ENCODE measurements around the gene FOXD3.
"Not testable (repeated sequence)": the region's sequence is repeated elsewhere in the genome, so short reads cannot be mapped to it uniquely, and the experiment has no call there.

Gene FOXD3

DNA sequence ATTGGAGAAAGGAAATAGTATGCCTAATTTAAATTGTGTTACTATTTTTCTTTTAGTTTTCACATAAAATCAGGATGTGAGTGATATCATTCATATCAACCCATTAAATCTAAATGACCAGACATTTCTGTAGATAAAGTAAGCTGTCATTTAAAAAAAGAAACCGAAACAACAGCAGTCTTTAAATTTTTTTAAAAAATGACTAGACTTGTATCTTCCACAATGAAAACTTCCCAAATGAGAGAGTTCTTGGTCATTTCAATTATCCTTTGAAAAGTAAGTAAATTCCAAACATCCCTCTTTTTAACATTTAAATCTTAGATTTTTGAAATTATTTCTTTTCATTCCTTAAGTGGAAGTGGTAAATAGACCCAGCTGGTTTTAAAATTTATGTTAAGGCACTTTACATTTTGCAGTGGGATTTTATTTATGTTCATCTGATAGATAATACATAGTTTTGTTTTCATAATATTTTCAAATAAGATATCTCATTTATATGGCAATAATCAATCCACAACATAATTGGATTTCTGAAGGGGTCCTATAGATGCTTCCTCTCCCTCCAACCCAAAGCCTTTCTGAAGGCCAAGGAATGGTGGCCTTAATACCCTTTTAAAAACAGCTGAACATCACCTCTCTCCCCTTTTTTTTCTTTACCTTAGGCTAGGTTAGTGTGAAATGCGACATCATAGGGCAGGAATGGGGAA lies 3.1 kb downstream of the FOXD3 start:
- Mint-ChIP-seq H3K36me3 (peaks cover 20 to 26% of the 10 kb centered on the region in 2 donors), H3K9me3 (peaks cover 7 to 17% of the 10 kb centered on the region in 2 donors), H3K27me3 (peaks cover 54 to 67% of the 10 kb centered on the region in 2 donors), H3K4me3 (no peak overlapping the region), H3K27ac (peak overlapping the region; percentile 62), H3K4me1 (peaks cover 23 to 49% of the 10 kb centered on the region in 2 donors)
- DNase-seq (no peak), ATAC-seq (replicated peaks) (no peak)

DNA sequence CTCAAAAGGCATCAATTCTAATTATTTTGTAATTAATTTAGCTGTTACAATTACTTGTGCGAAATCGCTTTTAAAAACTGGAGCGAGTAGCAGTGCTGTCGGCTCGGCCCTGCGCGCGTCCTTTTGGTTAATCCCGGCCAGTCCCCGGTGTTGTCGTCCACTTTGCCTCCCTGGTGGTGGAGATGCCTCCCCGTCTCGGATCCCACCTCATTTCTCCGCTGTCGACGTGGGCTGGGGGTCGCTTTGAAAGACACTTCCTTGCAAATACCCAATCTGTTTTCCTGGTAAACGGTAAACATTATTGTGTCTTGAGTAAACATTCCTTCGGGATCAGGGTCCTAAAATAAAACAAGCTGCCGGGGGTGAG lies 3.7 kb downstream of the FOXD3 start:
- peaks cover 57 to 67% of the 10 kb centered on the region in 2 donors for H3K27me3 Mint-ChIP-seq
- no peak for DNase-seq
- peaks cover 7 to 15% of the 10 kb centered on the region in 2 donors for H3K9me3 Mint-ChIP-seq
- H3K36me3 Mint-ChIP-seq: peaks cover 22 to 30% of the 10 kb centered on the region in 2 donors
- H3K27ac Mint-ChIP-seq: peak overlapping the region; percentile 87
- no peak for ATAC-seq (replicated peaks)
- H3K4me1 Mint-ChIP-seq: peaks cover 25 to 49% of the 10 kb centered on the region in 2 donors
- H3K4me3 Mint-ChIP-seq: no peak overlapping the region

DNA sequence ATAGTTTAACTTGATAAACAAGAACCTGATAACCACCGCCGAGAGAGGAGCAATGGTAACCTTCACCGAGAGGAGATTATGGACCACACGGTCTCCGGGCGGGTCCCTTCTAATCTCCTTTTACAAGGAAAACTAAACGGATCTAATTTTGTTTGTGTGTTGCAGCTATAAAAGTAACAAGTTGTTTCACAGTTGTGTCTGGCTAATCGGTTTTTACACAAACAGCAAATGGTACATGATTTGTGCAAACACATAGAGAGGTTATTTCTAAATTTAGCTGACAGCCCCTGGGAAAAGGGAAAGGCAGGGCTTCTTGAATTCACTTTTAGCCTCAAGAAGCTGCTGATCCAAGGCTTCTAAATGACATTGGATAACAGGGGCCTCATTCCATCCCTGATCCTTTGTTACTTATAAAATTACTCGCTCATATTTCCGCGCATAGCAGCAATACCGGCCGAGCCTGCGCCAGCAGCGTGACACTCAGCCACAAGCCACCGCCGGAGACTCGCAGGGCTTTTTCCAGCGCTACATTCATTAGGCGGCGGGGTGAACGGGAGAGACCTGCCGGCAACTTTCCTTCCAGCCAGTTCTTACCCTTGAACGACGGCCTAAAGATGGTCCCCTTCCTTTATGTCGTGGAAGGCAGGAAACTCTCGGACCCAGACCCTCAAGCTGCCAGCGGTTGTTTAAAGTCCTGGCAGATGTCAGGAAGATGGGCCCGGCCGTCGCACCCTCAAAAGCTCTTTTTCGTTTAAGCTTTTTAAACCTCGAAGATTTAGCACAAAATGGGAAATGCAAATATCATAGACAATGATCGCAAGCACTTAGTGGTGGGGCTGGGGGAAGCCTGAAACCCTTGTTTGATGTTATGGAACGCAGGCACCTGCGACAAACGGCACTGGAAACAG lies 4.4 kb downstream of the FOXD3 start:
- H3K4me1 Mint-ChIP-seq: peaks cover 19 to 42% of the 10 kb centered on the region in 2 donors
- DNase-seq: no peak
- peak overlapping the region; percentile 87 for H3K27ac Mint-ChIP-seq

DNA sequence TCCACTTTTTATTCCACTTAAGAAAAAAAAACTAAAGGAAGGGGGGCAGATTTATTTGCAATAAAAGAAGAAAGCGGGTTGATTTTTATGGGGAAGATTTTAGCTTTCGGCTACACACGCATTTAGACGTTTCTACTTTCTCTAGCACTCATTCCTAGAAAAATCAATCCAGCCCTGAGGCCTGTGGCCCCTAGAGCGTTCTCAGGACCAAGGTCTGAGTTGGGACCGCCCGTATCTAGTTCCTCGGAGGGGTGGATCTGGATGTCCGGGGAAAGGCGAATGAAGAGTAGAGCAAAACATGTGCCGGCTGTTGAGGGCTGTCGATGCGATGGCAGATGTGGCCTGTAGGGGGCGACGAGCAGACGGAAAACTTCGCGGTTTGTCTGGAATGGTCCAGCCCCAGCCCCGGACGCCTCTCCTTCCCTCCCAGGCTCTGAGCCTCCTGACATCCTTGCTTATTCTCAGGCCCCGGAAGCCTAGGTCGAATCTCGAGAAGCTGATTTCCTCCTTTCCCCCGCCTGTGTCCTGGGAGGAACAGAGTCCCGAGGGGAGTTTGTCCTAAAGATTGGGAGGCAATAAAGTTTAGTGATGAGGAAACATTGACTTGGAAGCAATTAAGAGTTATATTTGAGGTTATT lies 5.2 kb downstream of the FOXD3 start:
- peaks cover 56 to 65% of the 10 kb centered on the region in 2 donors for H3K27me3 Mint-ChIP-seq

More for the DNA sequence above, 4.4 kb downstream of the FOXD3 start:
- peaks cover 7 to 12% of the 10 kb centered on the region in 2 donors for H3K9me3 Mint-ChIP-seq
- no peak overlapping the region for H3K4me3 Mint-ChIP-seq
- peaks cover 52 to 64% of the 10 kb centered on the region in 2 donors for H3K27me3 Mint-ChIP-seq
- peaks cover 16 to 24% of the 10 kb centered on the region in 2 donors for H3K36me3 Mint-ChIP-seq
- ATAC-seq (replicated peaks): no peak

DNA sequence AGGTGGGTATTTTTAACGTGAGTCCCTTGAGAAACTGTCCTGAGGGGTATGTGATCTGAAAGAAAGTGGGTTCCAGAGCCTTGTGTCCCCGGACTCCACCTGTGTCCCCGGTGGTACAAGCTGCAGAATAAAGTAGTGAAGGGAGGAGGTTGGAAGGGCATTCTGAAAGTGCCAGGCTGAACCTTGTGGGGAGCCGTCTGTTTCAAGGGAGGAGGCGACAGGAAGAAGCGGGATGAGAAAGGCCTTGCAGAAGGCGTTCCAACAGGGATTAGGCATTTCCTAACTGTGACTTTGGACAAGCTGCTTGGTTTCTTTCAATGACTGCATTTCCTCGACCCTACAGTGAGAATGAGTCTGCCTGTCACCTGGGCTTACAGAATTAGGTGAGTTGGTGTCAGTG lies 5.8 kb downstream of the FOXD3 start:
- DNase-seq (no peak), ATAC-seq (replicated peaks) (no peak)
- Mint-ChIP-seq H3K4me3 (peak overlapping the region in 1 of 2 donors; percentile 39), H3K36me3 (peaks cover 16 to 22% of the 10 kb centered on the region in 2 donors), H3K9me3 (peaks cover 7 to 12% of the 10 kb centered on the region in 2 donors), H3K27ac (peak overlapping the region; percentile 92), H3K27me3 (peaks cover 59 to 69% of the 10 kb centered on the region in 2 donors), H3K4me1 (peaks cover 17 to 40% of the 10 kb centered on the region in 2 donors)

More for the DNA sequence above, 5.2 kb downstream of the FOXD3 start:
- peaks cover 16 to 22% of the 10 kb centered on the region in 2 donors for H3K36me3 Mint-ChIP-seq
- DNase-seq (no peak), ATAC-seq (replicated peaks) (peak in 1 of 2 donors; percentile 53)
- H3K4me1 Mint-ChIP-seq: peaks cover 17 to 40% of the 10 kb centered on the region in 2 donors
- H3K4me3 Mint-ChIP-seq: peak overlapping the region; percentile 56 to 60
- peaks cover 7 to 12% of the 10 kb centered on the region in 2 donors for H3K9me3 Mint-ChIP-seq
- peak overlapping the region; percentile 92 for H3K27ac Mint-ChIP-seq

DNA sequence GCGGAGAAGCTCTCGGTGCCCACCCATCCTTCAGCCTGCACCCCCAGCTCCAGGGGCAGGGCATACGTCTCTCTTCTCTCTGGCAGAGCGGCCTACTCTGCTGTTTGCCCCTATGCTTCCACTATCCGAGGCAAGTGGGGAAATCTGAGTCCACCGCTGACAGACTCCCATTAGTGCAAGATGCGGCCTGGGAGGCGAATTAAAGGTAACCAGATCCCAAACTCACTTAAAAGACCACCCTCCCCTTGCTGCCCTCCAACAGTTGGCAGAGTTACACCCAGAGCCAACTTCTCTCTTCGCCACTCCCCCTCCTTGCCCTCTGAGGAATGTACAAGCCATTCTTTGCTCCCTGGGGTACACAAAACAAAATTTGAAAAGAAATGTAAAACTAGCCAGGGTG lies 6.4 kb downstream of the FOXD3 start:
- H3K4me3 Mint-ChIP-seq: no peak overlapping the region
- ATAC-seq (replicated peaks) (no peak), DNase-seq (no peak)
- H3K9me3 Mint-ChIP-seq: peaks cover 7 to 12% of the 10 kb centered on the region in 2 donors
- H3K4me1 Mint-ChIP-seq: peaks cover 15 to 40% of the 10 kb centered on the region in 2 donors
- H3K36me3 Mint-ChIP-seq: peaks cover 16 to 22% of the 10 kb centered on the region in 2 donors
- H3K27ac Mint-ChIP-seq: peak overlapping the region; percentile 6
- H3K27me3 Mint-ChIP-seq: peaks cover 64 to 76% of the 10 kb centered on the region in 2 donors

DNA sequence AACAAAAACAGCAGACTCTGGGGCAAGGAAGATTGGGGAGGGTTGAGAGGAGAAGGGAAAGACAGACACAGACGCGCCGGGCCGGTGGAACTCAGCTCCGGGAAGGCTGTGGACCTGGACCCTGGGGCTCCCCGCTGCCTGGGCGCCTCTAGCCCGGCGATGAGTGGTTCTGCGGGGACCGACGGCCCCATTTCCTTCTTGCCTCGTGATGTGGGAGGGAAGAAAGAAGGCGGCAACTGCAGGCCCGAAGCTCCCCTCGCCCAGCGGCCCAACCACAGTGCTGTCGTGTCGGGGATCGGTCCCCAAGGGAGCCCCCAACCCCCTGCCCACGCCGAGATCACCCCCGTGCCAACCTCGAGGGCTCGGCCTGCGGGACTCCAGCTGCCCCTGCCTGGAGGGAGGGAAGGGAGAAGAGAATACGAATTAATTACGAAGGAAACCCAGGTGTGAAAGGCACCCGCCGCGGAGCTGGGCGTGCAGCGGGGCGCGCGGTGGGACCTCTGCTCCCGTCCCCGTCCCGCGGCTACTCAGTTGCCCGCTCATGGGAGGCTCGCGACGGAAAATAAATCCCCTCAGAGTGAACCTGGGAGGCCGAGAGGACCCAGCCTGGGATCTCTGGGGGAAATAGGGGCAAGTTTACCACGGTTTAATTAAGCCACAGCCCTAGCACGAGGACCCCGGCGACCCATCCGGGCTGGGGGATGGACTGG lies 7.4 kb downstream of the FOXD3 start:
- Mint-ChIP-seq H3K4me1 (peaks cover 13 to 34% of the 10 kb centered on the region in 2 donors), H3K36me3 (peaks cover 16 to 19% of the 10 kb centered on the region in 2 donors), H3K27me3 (peaks cover 67 to 80% of the 10 kb centered on the region in 2 donors), H3K27ac (peak overlapping the region; percentile 91), H3K4me3 (peak overlapping the region; percentile 58 to 62), H3K9me3 (peaks cover 7 to 10% of the 10 kb centered on the region in 2 donors)
- DNase-seq: no peak
- ATAC-seq (replicated peaks): no peak

DNA sequence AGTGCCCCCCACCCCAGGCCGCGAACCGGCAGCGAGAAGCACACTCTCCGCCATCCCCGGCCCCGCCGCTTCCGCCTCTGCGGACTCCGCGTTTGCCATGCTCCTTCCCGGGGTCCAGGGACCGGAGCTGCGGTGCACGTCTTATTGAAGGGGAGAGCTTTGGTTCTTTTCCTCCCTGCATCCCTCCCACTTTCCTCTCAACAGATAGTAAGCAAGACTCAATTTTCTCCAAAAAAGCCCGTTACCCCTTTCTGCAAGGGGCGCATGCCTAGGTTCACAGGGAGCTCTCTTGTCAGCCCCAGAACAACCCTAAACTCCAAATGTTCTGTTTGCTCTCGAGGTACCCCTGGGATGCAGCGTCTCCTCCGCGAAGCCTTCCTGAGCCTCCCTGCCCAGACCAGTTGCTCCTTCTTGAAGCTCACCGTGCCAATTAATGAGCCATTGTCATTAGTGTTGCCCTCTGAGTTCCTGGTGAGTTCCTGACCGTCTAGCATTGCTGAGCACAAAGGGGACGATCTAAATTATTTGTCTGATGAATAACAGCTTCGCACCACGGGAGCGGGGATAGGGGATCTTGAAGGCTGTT lies 8.1 kb downstream of the FOXD3 start:
- peak overlapping the region; percentile 75 for H3K27ac Mint-ChIP-seq
- peak overlapping the region; percentile 36 to 52 for H3K4me3 Mint-ChIP-seq
- peaks cover 74 to 86% of the 10 kb centered on the region in 2 donors for H3K27me3 Mint-ChIP-seq
- peaks cover 7 to 10% of the 10 kb centered on the region in 2 donors for H3K9me3 Mint-ChIP-seq
- H3K36me3 Mint-ChIP-seq: peaks cover 16 to 19% of the 10 kb centered on the region in 2 donors
- H3K4me1 Mint-ChIP-seq: peaks cover 13 to 34% of the 10 kb centered on the region in 2 donors
- no peak for ATAC-seq (replicated peaks)
- DNase-seq: no peak

DNA sequence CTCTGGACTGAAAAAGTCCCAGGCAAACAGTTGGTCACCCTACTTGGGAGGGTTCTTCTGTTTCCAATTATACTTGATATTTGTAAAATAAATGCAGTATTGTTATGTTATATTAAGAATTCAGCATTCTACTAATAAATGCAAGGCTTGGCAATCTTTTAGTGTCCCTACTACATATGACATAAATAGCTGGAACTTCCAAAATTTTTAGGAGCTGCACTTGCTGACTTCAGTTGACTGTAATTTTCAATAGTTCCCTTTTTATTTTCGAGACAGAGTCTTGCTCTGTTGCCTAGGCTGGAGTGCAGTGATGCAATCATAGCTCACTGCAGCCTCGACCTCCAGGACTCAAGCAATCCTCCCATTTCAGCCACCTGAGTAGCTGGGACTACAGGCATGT lies 20.0 kb downstream of the FOXD3 start:
- H3K4me1 Mint-ChIP-seq: no peaks in the 10 kb centered on the region
- no peaks in the 10 kb centered on the region for H3K36me3 Mint-ChIP-seq
- ATAC-seq (replicated peaks) (no peak), DNase-seq (no peak)
- H3K27me3 Mint-ChIP-seq: peaks cover 21 to 32% of the 10 kb centered on the region in 2 donors
- H3K9me3 Mint-ChIP-seq: no peaks in the 10 kb centered on the region
- H3K27ac Mint-ChIP-seq: no peak overlapping the region
- no peak overlapping the region for H3K4me3 Mint-ChIP-seq

DNA sequence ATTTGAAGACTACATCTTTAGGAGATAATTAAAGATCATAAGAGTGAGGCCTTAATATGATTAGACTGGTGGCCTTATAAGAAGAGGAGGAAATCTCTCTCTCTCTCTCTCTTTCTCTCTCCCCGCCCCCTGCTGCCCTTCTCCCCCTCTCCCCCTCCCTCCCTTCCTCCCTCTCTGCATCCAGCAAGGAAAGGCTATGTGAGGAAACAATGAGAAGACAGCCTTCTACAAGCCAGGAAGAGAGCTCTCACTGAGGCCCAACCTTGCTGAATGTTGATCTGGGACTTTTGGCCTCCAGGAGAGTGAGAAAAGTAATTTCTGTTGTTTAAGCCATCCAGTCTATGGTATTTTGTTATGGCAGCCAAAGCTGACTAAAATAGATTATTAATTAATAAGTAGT lies 21.6 kb downstream of the FOXD3 start:
- Mint-ChIP-seq H3K27me3 (peaks cover 21 to 32% of the 10 kb centered on the region in 2 donors), H3K4me1 (no peaks in the 10 kb centered on the region), H3K4me3 (no peak overlapping the region), H3K9me3 (no peaks in the 10 kb centered on the region), H3K27ac (no peak overlapping the region), H3K36me3 (no peaks in the 10 kb centered on the region)
- DNase-seq (no peak), ATAC-seq (replicated peaks) (no peak)

DNA sequence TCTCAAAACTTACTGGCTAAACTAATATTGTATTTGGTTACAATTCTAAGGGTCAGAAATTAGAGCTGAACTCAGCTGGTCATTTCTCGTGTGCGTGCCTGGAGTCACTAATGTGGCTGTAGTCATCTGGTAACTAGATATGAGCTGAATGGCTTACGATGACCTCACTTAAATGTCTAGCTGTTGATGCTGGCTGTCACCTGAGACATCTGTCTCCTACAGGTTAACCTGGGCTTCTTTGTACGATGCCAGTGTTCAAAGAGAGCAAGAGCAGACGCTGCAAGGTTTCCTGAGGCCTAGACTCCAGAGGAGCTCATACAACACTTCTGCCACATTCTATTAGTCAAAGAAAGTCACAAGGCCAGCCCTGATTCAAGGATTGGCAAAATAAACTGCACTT lies 28.0 kb downstream of the FOXD3 start:
- Mint-ChIP-seq H3K27ac (no peak overlapping the region), H3K27me3 (peaks cover 17 to 19% of the 10 kb centered on the region in 2 donors), H3K4me1 (no peaks in the 10 kb centered on the region), H3K9me3 (no peaks in the 10 kb centered on the region), H3K36me3 (no peaks in the 10 kb centered on the region), H3K4me3 (no peak overlapping the region)
- ATAC-seq (replicated peaks) (no peak), DNase-seq (no peak)

DNA sequence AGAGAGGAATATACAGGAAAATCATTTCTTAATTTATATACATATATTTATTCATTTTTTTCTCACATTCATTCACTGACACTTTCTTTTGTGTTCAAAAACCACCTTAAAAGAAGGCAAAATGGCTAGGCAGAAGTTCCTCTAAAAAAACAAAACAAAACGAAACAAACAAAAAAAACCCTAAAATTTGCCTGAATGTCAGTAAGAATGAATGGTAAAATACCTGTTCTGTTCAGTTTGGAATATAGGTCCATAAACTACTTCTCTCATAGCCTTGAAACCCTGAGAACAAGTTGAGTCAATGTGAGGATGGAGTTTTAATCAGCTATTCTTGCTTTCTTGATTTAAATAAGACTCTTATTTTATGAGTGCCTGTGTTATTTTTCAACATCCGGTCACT lies 30.4 kb downstream of the FOXD3 start:
- H3K4me3 Mint-ChIP-seq: no peak overlapping the region
- no peak for ATAC-seq (replicated peaks)
- H3K36me3 Mint-ChIP-seq: no peaks in the 10 kb centered on the region

DNA sequence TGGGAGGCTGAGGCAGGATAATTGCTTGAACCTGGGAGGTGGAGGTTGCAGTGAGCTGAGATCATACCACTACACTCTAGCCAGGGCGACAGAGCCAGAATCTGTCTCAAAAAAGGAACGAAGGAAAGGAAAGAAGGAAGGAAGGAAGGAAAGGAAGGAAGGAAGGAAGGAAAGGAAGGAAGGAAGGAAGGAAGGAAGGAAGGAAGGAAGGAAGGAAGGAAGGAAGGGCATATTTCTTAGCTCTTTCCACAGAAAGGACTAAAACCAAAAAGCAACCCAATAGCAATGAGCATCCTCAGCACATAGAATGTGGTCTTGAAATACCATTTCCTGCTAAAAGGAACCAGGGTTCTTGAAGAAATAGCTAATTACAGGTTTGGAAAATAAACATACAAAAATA lies 33.9 kb downstream of the FOXD3 start:
- not testable (repeated sequence) for DNase-seq; H3K4me1 Mint-ChIP-seq; H3K27ac Mint-ChIP-seq; H3K4me3 Mint-ChIP-seq; H3K9me3 Mint-ChIP-seq; ATAC-seq (replicated peaks); H3K36me3 Mint-ChIP-seq
- peaks cover 22 to 25% of the 10 kb centered on the region in 2 donors for H3K27me3 Mint-ChIP-seq

More for the DNA sequence above, 30.4 kb downstream of the FOXD3 start:
- no peak overlapping the region for H3K27ac Mint-ChIP-seq
- H3K27me3 Mint-ChIP-seq: peaks cover 13 to 16% of the 10 kb centered on the region in 2 donors
- H3K9me3 Mint-ChIP-seq: no peaks in the 10 kb centered on the region
- DNase-seq: no peak
- H3K4me1 Mint-ChIP-seq: no peaks in the 10 kb centered on the region

Data from stimulated activated naive B cell treated with anti-CD40 and anti-IgM and Interleukin-4, amounts not matched to agents 10 μg/mL and 1 μg/mL and 100 μg/mL, for 72 hours (primary cell).